GM12872 (cell line): ENCODE results near the gene LCP2.

Experiments
- TF ChIP-seq, protein P1 (sequence below): IDR thresholded peaks from 3 replicates; pipeline ENCODE4 v1.5.1; 2011; ENCODE audit warnings: low read depth, mild to moderate bottlenecking, low read length, moderate library complexity; ENCODE audit not compliant: insufficient read depth

The LCP2 gene

DNA sequence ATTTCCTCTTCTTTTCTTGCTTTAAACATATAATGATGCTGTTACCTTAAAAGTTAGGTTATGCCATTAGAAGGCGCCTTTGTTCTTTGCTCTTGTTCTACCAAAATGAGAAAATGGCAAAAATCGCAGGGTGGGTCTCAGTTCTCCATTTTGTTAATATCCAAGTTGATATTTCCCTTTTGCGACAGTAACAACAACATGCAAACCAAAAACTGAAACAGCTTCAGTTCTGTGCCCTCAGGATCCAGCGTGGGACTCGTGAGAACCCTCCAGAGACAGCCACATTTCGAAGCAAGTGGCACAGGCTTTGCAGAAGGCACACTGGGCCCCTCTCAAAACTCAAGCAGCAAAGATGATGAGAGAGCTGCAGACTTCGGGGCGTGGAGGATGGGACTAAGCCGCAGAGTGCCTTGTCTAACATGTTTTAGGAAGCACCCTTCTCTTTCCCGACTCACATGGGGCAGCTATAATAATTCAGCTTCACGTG lies 33.0 kb upstream of the LCP2 start:
- TF ChIP-seq, protein P1, sequence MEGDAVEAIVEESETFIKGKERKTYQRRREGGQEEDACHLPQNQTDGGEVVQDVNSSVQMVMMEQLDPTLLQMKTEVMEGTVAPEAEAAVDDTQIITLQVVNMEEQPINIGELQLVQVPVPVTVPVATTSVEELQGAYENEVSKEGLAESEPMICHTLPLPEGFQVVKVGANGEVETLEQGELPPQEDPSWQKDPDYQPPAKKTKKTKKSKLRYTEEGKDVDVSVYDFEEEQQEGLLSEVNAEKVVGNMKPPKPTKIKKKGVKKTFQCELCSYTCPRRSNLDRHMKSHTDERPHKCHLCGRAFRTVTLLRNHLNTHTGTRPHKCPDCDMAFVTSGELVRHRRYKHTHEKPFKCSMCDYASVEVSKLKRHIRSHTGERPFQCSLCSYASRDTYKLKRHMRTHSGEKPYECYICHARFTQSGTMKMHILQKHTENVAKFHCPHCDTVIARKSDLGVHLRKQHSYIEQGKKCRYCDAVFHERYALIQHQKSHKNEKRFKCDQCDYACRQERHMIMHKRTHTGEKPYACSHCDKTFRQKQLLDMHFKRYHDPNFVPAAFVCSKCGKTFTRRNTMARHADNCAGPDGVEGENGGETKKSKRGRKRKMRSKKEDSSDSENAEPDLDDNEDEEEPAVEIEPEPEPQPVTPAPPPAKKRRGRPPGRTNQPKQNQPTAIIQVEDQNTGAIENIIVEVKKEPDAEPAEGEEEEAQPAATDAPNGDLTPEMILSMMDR = no peak

DNA sequence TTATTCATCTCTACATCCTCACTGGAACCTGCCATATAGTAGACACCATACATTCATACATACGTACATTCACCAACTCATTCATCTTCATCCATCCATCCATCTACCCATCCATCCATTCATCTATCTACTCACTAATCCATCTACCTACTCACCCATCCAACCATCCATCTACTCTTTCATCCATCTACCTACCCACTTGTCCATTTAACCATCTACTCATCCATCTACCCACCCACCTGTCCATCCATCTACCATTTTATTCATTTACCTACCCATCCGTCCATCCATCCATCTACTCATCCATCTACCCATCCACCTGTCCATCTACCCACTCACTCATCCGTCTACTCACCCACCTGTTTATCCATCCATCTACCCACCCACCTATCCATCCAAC lies 31.9 kb upstream of the LCP2 start:
- TF ChIP-seq, protein P1 = no peak

DNA sequence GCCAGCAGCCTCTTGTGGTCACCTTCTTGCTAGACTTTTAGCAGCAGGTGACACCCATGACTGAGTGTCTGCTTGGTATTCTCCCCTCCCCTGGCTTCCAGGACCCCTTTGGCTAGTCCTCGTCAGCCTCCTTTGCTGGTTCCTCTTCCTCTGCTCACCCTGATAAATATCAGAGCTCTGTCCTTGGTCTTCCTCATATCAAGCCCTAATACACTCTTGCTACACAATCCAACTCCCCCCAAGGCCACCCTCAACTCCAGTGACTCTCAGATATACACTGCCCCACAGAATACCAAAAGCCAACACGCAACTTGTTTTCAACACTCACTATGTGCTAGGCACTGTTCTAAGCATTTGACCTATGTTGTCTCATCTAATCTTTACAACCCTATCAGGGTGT lies 30.3 kb upstream of the LCP2 start:
- TF ChIP-seq, protein P1 = no peak

DNA sequence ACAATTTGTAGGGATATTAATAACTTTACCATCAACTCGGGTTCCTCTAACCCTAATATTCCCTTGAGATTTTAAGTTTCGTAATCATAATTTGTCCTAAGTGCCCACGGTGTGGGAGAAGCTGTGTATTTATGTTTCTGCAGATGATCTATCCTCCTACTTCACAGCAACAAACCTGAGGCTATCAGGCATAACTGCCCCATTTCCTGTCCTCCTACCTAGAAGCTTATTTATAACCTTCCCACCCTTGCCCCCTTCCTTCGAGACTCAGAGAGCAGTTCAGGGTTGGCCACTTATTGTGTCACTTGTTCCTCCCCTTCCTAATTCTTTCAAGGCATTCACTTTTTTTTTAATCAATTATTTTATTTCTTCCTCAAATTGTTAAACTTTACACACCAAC lies 29.6 kb upstream of the LCP2 start:
- TF ChIP-seq, protein P1 = no peak

DNA sequence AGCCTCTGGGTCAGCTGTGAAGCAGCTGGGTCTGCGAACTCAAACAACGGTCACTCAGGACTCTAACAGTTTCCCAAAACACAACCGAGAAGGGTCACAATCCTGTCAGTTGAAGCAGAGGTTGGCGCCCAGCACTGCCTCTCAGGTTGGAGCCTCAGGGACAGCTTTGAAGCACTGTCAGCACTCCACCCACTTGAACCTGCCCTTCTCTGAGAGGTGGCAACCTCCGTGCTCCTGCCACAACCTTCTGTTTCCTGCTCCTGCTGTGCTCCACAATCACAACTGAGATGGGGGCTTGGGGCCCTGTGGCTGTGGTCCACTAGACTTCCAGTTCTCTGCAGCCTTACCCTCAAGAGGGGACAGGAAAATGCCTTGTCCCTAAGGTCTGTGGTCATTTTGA lies 21.7 kb upstream of the LCP2 start:
- TF ChIP-seq, protein P1 = no peak

DNA sequence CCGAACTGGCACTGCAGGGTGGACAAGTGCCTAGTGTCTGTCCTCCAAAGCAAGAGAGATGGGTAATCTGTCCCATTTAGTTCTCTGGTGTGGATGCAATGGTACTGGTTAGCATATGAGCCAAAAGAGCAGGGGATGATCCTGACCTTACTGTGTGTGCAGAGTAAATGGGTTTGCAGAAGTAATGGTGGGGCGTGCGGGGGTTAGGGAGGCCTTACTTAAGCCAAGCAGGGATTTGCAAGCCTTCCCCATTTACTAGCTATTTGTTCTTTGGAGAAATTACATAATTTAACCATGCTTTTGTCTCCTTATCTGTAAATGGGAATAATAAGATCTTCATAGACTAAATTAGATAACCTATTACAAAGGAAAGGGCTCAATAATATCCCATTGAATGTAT lies 19.9 kb upstream of the LCP2 start:
- TF ChIP-seq, protein P1 = no peak

DNA sequence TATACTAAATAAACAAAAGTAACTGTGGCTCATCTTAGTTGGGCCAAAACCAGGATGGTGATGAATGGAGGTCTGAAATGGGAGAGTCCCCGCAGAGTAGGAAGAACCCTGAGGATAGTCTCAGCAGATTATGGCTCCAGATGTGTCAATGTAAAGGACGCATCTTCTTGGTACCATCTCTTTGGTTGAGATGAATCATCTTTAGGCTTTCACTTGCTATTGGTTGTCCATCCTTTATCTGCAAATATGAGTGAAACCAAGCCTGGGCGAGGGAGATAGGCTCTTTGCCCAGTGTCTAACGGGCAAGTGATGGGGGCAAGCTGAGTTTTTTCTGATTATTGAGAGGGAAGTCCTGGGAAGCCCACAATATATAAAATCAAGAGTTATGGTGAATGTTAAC lies 19.4 kb upstream of the LCP2 start:
- TF ChIP-seq, protein P1 = no peak

DNA sequence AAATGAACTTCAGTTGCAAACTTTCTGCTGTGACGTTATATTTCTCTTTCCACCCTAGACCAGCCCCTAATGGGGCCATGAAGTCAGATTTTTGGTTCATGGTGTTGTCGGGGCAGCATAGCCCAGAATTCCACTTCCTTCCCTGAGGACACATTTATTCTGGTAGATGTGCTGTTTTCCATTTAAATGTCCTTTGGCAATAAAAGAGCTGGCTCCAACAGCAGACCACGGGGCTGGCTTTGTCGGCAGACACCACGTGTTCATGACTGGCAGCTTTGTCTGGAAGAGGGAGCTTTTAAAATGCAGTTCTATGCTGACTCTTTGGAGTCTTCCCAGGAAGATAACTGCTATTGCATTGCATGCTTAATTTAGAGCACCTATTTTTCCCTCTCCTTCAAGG lies 17.6 kb upstream of the LCP2 start:
- TF ChIP-seq, protein P1 = no peak
